ENCODE measurements around the gene CRYZL1.

- TF ChIP-seq ZC3H10 (CRISPR knock-in tag; IDR thresholded peaks at IDR 0.05) (no peak), BACH2 (CRISPR knock-in tag; IDR thresholded peaks at IDR 0.05; ENCODE audit: borderline replicate concordance) (no peak)
- TF ChIP-seq, protein P1, sequence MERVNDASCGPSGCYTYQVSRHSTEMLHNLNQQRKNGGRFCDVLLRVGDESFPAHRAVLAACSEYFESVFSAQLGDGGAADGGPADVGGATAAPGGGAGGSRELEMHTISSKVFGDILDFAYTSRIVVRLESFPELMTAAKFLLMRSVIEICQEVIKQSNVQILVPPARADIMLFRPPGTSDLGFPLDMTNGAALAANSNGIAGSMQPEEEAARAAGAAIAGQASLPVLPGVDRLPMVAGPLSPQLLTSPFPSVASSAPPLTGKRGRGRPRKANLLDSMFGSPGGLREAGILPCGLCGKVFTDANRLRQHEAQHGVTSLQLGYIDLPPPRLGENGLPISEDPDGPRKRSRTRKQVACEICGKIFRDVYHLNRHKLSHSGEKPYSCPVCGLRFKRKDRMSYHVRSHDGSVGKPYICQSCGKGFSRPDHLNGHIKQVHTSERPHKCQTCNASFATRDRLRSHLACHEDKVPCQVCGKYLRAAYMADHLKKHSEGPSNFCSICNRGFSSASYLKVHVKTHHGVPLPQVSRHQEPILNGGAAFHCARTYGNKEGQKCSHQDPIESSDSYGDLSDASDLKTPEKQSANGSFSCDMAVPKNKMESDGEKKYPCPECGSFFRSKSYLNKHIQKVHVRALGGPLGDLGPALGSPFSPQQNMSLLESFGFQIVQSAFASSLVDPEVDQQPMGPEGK (CRISPR knock-in tag; IDR thresholded peaks at IDR 0.05; ENCODE audit: borderline replicate concordance), result no peak
These were observed 9.5 kb upstream of the CRYZL1 start for GRCh38 chr21:33650929-33651509.
